Dedifferentiated amniotic fluid mesenchymal stem cell (primary cell): ENCODE data around the gene UCK2.
A peak's percentile ranks its signal among the peaks of the same experiment; 100 is the strongest.

Experiments
- DNase-seq: peaks from one replicate; pipeline ENCODE4 v3.0.0-alpha.2; 2016; ENCODE audit errors: extremely low spot score

Gene UCK2

GRCh38 chr1:165834229-165834628 lies 6.8 kb downstream of the UCK2 start:
- DNase-seq = no peak

DNA sequence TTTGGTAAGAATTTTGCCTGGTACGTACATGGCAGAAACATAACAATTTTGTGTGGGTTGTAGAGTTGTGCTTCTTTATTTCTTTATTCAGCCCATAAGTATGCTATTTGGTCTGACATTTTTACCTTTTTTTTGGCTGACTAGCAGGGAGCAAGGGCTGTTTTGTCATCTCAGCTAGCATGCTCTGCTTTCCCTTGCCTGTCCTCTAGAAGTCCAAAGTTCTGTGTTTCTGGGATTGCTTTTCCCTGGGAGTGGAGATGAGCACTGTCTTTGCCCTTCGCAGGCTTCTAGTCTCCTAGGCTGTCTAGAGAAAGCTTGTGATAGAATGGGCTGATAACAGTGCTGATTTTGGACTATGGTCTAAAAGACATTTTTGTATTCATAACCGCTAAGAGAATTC lies 7.5 kb downstream of the UCK2 start:
- no peak for DNase-seq

DNA sequence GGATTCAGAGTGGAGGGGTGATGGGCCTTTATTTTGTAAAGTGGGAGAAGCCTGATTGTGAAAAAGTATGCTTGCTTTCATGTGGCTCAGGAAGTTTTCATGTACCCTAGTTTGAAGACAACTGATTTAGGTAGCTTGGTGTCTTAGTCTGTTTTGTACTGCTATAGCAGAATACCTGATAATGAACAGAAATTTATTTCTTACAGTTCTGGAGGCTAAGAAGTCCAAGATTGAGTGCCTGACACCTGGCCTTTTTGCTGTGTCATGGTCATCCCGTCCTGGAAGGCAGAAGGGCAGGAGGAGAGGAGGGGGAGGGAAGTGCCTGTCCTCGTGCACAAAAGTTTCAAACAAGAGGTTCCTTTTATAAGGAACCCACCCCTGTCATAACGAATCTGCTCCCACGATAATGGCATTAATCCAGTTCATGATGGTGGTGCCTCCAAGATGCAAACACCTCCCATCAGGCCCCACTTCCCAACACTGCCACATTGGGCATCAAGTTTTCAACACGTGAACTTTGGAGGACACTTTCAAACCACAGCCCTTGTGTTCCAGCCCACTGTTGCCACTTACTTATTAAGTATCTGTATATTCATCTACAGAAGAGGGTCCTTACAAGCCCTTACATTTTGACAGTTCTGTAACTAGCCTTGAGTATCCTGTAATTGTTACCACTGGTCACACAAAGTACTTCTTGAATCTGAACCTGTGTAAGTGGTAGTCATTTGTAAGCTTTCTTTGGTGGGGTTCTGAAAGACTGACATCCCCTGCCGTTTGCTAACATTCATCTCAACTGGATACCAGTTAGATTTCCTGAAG lies 9.5 kb downstream of the UCK2 start:
- no peak for DNase-seq

- DNase-seq = no peak
Measured at GRCh38 chr1:165837838-165838364, 10.5 kb downstream of the UCK2 start.

DNA sequence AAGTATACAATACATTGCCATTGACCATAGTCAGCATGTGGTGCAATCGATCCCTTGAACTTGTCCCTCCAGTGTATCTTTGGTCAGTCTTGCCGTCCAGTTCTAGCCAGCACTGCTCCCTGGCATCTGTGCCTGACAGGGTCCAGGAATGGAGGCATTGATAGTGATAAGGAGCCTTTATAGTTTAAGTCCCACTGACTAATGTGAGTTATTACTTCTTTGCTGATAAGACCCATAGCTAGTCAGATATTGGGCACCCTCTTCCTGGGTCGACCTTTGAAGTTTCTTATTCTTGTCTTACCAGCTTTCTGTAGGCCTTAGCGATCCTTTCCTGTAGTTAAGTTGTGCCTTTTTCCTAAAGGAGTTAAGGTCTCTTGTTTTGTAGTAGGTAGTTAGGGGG lies 13.0 kb downstream of the UCK2 start:
- no peak for DNase-seq

- DNase-seq = no peak
Measured at GRCh38 chr1:165841582-165842017, 14.2 kb downstream of the UCK2 start.

GRCh38 chr1:165842023-165842670 lies 14.7 kb downstream of the UCK2 start:
- DNase-seq = no peak

DNA sequence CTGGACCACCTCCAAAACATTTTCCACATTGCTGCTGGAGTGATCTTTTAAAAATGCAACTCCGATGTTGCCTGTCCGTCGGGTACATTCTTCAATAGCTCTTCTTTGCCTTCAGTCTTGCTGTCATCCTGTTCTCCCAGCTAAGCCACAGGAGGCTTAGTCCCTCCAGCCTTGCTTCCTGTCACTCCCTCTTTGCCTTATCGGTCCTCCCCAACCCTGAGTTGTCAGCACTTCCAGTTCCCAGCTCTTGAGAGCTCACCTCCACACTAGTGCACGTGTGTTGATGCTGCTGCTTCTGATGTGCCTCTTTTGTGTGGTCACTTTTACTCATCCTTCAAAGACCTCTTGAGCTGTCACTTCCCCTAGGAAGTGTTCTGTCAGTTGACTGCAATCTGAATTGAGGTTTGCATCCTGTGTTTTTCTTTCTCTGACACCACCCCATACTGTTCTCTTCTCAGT lies 15.3 kb downstream of the UCK2 start:
- peak; percentile 24 for DNase-seq

DNA sequence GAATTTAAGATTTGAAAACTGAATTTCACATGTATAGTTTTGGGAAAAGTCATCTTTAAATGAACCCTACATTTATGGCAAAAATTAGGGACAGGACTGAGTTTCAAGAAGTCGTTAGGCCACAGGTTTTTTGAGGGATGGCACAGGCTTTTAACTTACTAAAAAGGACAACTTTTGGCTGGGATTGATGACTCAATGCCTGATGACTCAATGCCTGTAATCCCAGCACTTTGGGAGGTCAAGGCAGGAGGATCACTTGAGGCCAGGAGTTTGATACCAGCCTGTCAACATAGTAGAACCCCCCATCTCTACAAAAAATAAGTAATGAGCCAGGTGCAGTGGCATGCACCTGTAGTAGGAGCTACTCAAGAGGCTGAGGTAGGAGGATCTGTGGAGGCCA lies 15.9 kb downstream of the UCK2 start:
- DNase-seq = no peak

DNA sequence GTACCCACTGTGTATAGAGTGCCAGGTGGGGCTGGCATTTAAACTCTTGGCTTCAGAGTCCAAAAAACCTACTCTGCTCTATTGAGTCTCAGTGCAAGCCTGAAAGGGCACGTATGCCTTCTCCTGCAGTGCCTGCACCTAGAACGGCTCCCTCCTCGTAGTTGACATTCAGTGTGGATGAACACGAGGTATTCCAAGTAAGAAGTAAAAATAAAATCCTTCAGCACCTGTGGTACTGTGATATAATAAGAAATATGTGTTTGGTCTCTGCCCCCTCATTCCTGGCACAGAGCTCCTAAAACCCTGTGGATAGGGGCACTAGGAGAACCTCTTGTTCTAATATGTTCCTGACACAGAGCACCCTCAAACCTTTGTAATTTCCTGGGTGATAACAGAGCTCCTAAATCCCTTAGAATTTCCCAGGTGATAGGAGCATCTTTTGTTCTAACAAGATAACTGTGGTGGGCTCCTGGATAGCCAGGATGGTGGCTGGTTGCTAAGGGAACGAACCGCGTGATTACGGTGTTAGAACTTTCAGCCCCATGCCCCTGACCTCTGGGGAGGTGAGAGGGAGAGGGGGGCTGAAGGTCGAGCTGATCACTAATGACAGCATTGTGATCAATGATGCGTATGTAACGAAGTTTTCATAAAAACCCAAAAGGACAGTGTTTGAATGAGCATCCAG lies 16.8 kb downstream of the UCK2 start:
- no peak for DNase-seq

- DNase-seq = no peak
Measured at GRCh38 chr1:165844933-165845332, 17.5 kb downstream of the UCK2 start.

DNA sequence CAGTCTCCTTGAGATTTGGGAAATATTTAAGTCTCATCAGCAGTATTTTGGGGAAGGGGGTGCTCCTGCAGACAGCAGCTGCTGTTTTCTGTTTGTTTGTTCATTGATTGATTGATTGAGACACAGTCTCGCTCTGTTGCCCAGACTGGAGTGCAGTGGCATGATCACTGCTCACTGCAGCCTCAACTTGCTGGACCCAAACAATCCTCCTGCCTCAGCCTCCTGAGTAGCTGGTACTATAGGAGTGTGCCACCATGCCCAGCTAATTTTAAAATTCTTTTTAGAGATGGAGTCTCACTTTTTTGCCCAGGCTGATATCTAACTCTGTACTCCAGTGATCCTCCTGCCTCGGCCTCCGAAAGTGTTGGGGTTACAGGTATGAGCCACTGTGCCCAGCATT lies 18.2 kb downstream of the UCK2 start:
- no peak for DNase-seq

DNA sequence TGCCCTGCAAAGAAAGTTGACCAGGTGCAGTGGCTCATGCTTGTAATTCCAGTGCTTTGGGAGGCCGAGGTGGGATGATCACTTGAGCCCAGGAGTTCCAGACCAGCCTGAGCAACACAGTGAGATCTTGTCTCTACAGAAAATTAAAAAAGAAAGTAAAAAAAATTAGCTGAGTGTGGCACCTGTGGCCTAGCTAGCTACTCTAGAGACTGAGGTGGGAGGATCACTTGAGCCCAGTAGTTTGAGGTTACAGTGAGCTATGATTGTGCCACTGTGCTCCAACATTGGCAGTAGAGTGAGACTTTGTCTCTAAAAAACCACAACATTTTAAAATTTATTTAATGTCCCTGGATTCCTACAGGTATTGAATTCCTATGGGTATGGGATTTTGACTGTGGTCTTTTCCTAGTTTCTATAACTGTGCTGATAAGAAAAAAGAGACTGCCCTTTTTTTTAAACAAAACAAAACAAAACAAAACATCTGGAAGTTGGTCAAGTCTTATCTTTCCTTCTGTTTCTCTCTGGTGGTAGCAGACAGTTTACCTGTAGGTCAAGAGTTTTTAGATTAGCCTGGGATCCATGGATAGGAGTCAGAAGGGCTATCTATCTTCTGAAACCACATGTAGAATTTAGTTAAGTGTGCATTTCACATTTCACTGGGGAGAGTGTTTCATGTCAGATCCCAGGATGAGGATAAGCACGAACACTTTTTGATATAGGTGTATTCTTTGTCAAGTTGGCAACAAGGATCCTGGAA lies 18.8 kb downstream of the UCK2 start:
- DNase-seq = no peak

GRCh38 chr1:165847486-165847885 lies 20.1 kb downstream of the UCK2 start:
- no peak for DNase-seq

DNA sequence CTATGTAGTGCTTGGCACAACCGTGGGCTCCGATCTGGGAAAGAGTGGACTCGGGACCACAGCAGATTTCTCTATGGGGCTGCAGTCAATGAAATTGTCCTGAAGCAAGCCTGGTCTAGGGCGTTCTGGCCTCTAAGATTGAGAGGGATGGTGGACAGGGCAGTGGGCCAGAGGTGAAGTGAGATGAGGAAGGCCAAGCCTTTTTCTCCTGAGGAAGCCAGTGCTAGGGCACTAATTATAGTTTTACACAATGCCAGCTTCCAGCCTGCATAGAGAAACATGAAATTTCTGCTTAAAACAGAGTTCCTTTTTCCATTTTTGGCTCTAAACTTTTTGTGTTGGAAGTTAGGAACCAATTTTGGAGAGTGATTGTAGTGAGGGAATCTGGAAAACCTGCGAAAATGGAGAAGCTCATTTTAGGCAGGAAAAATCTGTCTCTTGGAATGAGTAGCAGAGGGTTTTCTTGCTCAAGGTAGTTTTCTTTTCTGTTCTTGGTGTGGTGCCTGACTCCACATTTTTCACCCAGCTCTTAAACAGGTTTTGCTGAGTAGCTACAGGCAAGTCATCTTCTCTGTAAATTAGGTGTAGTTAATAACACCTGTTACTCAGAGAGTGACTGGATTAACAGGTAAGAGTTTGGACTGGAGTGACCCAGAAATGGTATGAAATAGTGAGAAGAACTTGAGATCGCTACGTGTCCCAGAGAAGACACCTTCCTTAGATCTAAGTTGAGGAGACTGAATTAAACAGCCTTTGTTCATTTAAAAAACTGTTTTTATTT lies 22.1 kb downstream of the UCK2 start:
- no peak for DNase-seq

- DNase-seq = no peak
Measured at GRCh38 chr1:165851034-165851658, 23.7 kb downstream of the UCK2 start.

DNA sequence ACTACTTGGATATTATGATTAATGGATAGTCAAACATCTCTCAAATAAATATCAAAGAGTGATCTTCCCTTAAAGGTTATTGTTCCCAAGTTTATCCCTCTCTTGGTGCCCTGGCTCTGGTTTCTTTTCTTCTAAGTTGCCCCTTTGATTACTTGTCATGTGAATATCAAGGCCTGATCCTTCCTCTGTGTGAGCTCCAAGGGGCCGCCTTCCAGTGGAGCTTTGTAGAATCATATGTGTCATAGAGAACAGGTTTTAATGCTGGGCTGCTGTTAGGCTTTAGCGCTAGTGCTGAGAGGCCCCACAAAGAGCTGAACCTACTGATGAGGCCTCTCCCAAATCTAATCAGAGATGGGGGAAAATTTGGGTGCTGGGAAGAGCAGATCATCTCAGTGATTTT lies 25.5 kb downstream of the UCK2 start:
- no peak for DNase-seq

- no peak for DNase-seq
Measured at GRCh38 chr1:165853528-165854075, 26.2 kb downstream of the UCK2 start.

- DNase-seq = peak; percentile 57
Measured at GRCh38 chr1:165854101-165854845, 26.9 kb downstream of the UCK2 start.
